NCI-H2227 (cell line): Measurements from ENCODE around the gene KCNMA1.
A peak's percentile ranks its signal among the peaks of the same experiment; 100 is the strongest.

Experiments
- DNase-seq: peaks from one replicate; lab custom pipeline; 2025; ENCODE audit not compliant: unreplicated experiment; lab: John Stamatoyannopoulos, UW

The KCNMA1 gene

DNA sequence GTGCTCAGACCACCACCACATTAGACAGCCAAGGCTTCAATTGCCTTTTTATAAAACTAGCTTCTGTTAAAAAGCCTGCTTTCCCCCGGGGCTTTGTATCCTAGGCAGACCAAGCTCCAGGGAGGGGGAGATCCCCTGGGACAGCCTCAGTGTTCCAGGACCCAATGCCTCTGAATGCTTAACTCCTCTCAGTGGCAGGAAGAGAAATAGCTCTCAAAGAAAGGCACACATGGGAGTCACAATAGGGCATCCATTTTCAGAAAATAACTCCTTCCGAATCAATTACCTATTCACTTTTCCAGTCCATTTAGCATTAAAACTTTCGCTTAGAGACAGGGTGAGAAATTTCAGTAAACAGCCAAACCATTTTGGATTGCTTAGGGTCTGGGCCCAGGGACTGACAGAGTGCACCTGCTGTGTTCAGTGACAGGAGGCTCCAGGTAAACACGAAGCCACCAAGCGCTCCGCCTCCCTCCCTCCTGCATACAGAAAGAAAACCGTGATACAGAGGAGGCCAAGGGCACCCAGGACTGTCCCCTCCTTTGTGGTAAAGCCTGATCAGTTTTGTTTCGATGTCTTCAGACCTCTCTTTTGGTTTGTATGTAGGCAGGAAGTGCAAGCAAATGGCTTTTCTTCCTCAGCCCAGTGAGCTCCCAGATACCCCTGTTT lies 599.7 kb downstream of the KCNMA1 start:
- DNase-seq = no peak

DNA sequence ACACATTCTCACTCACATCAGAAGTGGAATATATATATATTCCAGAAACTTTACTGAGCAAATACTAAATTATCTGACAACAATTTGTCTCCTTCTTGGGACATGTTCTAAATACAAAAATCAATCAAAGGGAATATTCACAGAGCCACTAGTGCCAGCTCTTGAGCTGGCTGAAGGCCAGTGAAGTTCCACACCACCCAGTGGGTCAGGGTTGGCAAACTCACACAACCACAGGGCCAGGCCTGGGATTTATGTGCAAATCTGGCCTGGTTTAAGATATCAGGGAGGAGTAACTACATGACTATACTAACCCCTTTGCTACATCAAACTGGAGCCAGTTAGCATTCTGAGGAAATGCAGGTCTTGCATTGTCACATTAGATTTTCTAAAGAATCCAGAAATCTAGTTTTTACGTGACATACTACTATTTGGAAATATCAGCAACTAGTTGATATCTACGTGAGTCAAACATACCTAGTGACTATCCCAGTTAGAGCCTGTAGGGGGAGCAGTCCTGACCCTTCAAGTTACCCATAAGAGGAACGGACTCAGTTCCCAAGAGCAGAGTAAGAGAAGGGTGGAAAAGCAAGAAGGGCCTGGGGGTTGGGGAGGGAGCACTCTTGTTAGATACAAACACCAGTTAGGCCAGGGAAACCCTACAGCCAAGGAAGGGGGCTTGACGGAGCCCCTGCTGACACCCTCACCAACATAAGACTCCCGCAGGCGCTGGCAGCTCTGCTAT lies 600.4 kb downstream of the KCNMA1 start:
- DNase-seq = peak; percentile 9

DNA sequence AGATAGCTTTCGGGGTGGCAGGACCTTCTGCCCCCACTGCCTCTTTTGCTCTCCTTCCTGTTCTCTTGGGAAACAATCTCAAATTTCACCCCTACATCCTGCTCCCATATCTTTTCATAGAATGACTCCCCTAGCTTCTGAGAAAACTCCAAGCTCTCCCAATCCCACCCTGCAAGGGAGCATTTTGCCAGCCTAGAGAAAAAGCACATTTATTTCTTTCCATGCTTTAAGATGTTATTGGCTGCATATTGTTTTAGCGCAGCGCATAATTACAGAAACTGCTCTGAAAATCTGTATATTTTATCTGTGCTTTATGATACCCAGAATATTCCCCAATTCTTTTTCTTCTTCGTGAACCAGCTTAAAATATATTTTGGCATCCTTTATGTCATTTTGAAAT lies 601.3 kb downstream of the KCNMA1 start:
- DNase-seq = no peak

DNA sequence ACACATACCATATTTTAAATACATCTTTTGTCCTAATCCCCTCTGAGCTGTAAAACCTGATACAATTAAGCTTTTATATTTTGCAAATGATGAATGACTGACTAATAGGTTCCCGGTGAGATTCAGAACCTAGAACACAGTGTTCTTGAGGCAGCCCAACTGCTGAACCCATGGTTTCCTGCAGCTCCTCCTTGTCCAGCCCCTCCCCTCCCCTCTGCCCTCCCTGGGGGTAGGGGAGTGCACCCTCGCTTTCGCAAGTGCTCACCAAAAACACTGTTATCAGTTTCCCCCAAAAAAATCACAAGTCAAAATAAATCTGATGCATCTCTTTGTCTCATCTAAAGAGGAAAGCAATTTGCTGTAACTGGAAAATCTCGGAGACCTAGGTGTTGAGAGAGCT lies 602.8 kb downstream of the KCNMA1 start:
- no peak for DNase-seq

DNA sequence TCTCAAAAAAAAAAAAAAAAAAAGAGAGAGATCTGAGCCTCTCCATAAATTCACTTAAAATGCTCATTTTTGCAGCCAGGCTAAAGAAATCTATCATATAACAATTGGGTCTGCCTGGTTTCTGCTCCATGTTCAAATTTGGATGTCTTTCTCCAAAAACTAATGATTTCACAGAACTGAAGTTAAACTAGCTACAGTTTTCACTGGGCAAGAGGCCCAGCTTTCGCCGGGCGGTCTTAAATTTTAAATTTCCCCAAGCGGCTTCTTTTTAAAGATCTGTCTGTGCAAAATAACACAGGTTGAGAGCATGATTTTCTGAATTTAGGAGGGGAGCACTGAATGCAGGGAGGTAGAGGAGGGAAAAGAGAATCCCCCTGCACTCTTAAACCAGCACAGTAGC lies 603.4 kb downstream of the KCNMA1 start:
- DNase-seq = no peak

DNA sequence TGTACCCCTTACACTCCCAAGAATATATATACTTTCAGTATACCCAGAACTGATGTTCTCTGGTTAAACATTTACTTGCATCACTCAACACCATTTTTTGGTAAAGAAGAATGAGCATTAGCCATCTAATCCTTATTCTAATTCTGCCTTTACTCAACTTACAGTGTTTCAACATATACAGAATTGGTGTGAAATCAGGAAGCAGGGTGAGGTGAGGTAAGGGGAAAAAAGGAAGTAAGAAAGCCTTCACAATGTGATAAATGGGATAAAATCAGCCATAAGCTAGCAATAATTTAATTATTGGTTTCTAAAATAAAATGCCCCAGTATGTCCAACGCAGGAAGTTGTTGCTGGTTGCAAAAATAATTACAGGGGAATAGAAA lies 605.4 kb downstream of the KCNMA1 start:
- no peak for DNase-seq

DNA sequence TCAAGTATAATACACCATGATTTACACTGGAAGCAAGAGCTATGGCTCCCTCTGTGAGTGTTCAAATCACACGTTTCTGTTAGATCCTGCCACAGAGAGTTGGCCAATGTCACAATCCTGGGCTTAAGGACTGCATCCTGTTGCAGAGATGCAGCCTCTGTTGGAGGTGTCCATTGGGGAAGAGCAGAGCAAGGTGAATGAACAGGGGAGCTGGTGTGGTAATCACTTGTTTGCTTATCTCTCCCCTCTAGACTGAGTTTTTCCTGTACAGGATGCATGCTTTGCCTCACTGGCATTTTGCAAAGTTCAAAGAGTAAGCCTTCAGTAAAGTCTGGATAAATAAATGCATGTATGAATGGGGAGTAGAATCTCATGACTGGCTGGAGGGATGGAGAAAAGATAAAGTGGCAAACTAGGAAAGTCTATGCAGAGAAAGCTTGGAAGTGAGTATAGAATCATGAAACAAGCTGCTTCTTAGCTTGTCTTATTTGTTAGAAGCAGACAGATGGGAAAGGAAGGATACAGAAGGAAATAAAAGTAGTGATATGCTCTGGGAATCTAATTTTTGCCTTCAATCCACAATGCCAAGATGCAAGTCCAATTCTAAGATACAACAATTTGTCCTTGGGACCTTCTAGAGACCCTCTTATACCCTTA lies 605.9 kb downstream of the KCNMA1 start:
- no peak for DNase-seq

DNA sequence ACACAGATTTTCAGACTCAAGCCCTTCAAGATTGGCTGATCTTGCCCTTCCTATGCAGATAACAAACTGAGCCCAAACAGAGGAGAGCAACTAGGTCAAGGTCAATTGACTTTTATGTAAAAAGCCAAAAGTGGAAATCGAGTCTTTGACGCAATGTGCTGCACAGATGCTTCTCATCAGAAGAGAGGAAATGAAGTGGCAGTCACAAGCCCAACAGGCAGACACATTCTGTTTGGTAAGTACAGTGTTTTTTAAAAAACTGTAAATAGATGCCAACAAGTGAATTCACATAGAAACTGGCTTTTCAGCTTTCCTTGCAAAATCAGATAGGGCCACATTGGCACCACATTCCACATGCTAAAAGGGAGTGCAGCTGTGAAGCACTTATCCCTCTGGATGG lies 606.6 kb downstream of the KCNMA1 start:
- no peak for DNase-seq

DNA sequence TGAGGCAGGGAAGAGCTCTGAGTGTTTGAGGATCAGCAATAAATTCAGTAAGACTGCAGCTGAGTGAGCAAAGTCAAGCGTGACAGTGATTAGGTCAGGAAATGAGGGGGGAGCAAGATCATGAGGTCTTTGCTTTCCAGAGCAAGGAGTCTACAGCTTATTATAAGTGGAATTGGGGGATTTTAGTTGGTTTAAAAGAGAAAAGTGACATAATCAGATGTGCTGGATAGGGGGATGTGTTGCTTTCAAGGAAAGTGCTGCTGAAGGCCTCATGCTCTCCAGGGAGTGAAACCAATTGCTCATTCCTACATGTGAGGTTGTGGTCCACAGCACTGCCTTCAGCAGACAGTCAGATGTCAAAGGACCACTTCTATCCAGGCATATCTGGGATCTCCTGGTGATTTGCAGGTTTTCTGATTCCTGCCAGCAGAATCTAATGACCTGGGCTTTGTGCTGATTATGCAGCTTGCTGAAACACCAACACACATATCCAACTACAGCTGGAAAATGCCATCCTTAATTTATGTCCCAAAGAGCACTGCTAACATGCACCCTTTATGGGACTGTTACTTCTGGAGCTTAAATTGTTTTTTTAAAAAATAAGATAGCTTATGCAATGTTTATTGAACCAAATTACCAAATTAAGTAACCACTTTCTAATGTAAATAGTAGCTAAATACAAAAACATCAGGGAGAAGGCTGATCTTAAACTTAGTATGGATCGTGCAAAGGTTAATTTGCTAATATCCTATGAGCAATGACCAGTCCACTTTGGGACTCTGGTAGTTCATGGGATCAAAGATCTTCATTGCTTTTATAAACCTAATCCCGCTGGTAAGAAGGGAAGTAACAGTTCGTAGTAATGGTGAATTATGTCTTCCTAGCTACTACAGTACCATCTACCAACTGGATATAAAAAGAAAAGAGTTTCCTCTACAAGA lies 607.6 kb downstream of the KCNMA1 start:
- no peak for DNase-seq

DNA sequence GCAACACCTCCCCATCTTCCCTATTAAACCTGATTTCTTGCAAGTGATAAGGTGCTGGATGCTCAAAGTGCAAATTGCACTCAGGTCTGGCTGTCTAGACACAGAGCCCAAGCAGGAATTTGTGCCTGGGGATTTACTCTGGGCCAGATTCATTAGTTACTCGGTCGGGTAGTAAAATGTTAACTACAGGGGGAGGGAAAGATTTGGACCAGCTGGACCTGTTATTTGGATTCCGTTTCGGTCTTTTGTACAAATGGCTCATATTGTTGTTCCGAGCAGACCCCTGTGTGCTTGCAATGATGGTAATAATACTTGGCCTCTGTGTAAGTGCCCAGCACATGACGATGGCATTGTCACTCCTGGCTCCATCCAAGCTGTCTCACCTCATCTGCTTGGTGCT lies 609.6 kb downstream of the KCNMA1 start:
- no peak for DNase-seq

DNA sequence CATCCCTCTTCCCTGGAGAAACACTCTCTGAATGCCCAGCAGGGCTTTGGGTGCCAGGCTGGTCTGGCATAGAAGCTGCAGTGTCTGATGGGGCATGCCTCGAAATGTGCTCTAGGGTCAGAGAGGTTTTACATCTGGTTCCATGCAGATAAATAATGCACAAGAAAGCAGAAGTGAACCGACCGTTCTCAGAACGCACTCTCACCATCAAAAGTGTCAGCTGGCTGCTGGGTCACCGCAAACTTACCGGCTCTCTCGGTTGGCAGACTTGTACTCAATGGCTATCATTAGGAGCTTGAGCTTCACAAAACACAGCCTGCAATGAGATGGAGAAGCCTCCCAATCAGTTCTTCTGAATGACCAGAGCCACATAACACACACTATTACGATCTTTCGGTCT lies 610.0 kb downstream of the KCNMA1 start:
- no peak for DNase-seq

DNA sequence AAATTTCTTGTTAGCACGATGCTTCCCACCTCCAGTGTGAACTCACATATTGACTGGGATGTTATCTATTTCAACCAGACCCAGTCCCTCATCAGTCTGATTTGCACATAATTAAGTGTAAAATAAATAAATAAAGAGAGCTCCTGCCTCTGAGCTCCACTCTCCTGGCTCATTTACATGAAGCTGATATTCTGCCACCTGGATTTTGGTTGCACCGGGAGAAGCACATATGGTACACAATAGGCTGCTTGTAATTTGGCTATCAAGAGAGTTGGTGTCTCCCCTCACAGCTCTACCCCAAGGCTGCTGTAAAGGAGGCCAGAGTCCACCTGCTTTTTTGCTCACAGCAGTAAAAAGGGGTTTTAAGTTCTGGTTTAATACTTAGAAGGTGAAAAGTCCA lies 610.5 kb downstream of the KCNMA1 start:
- no peak for DNase-seq

DNA sequence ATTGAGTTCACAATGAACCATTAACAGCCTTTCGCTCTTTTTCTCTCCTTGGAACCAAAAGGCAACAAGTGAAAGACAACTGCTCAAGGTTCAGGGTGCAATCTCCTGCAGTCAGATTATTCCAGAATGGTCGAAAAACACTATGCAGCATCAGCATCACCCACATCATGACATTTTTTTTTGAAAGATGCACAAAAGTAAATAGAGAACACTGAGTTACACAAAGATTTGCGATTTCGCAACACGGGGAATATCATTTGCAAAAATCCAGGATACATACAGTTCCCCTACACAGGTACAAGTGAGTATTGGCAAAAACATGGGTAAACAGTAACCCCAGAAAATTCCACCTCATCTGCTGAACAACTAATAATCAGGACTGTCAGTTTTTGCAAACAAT lies 611.5 kb downstream of the KCNMA1 start:
- no peak for DNase-seq

DNA sequence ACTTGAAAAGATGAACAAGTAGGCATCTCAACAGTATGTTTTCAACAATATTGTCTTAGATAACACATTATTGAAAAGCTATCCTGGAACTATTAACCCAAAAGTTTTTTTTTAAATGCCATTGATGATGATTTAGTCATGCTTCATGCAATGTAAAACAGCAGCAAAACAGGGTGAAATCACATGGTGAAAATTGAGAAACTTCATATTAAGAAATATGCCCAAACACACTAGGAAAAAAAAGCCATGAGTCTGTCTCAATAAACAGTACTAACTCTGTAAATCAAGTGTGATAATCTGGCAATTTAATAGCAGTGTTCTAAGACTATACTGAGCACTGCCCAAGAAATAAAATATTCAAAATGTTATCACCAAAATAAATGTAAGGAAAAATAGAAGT lies 613.1 kb downstream of the KCNMA1 start:
- DNase-seq = no peak

DNA sequence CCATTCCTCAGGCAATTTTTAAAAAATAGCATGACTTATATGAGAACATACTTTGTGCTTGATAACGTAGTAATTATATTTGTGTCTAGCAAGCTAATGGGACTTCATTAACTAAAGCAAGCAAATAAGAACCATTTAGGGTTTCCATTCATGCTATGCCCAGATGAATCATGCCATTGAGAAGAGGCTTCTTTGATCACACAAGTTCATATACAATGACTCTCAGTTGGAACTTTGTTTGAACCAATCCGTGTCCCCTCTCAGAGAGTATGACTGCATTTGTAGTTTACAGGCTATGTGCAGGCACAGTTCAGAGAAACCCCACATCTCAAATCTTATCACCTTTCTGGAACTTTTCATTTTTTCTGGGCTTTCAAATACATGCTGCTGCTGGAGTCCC lies 614.2 kb downstream of the KCNMA1 start:
- DNase-seq = no peak

DNA sequence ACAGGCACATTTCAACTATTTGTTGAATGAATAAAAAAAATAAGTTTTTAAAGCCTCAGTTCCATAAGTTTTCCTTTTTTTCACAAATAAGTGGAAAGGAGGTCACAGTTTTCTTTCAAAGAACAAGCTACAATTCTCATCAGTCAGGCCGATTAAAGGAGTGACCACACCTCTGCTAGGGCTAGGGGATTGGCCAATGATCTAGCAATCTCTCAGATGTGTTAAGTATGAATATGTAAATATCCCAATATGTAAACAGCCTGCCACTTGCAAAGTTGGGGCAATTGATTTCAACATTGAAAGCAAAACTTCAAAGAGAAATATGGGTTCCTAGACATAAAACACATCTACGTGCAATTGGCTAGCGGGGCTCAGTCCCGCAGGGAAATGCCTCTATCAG lies 614.9 kb downstream of the KCNMA1 start:
- DNase-seq = no peak

DNA sequence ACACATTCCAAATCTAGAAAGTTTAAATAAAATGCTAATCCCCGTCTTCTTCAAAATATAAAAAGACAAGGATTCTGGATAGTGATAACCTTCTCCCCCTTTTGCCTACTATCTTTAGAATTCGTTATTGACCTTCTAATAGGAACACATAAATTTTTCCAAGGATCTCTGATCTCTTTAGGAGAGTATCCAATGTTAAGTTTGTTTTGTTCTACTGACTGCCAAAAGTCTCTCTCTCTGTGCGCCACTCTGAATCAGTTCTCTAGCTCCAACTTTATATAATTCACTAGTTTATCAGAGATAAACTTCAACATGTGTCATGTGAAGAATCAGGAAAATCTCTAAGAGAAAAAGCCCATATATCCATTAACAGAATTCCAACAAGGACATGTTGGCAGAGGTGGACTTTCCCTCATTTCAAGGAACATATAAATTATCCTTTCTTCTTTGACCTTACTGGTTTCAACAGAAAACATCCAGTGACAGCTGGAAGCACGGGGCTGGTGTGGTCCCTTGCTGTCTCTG lies 615.6 kb downstream of the KCNMA1 start:
- no peak for DNase-seq

DNA sequence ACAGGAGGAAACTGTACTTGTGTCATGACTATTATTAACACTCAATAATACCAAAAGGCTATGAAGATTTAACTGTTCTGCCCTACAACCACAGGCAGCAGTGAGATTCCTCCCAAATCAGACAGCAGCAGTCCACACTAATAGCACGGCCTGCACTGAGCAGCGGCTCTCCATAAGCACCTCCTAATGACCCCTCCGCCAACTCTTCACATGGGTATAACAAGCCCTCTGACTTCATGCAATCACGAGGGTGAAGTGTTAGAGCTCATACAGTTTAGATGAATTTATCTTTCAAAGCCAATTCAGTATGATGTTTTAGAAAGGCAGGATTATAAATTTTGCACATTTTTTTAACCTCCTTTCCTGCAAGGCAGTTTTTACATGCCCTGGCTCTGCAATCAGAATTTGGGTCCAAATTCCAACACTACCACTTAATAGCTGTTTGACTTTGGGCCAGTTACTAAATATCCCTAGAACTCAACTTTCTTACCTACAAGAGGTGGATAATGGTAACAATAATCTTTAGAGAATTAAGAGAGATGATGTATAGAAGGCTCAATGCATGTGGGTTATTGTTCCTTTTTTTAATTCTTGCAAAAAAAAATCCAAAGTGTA lies 617.1 kb downstream of the KCNMA1 start:
- DNase-seq = no peak

DNA sequence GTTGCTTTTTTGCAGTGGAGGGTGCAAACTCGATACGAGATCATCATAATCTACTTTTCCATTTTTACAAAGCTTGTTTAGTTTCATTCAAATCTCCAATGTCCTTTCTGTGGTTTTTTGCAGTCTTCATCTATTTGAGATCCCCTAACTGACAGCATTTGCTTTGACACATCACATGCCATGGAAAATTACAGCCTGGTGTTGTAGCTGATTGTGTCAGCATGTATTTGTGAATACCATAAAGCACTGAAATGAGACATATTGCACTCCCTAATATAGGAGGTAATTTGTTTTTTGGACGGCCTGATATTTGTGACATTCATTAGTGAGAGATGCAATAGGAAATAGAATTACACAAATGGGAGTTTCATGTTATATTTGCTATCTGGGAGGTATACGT lies 620.8 kb downstream of the KCNMA1 start:
- no peak for DNase-seq

DNA sequence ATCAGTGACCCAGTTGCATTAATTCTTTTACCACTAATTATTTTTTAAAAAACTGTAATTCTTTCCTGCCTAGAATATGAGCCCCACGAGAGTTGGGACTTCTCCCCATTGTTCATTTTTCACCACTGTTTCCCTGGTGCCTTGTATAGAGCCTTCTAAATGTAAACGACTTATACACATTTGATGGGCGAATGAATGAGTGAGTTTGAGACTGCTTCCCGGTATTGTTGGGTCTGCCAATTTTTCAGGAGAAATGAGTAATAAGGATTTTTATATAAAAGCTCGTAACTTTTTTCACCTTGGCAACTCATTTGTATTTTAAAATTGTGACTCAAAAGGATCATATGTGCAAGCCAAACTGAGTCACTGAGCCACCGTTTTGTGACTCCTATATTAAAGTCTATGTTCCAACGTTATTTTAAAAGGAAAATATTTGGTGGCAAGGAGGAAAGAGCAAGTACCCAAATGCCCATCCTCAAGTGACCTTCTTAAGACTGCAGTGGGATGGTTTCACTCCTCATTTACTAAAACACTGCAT lies 621.3 kb downstream of the KCNMA1 start:
- DNase-seq = no peak
